HG02763 (cell line): ENCODE measurements around the gene KRT4.

Experiments
- ATAC-seq: cut with Tn5 transposase; IDR thresholded peaks from one replicate; pipeline ENCODE4 v1.9.1; 2021; ENCODE audit warnings: mild to moderate bottlenecking, moderate library complexity; ENCODE audit not compliant: unreplicated experiment

KRT4 gene

GRCh38 chr12:52794479-52795331 is 19.2 kb downstream of the KRT4 start:
- ATAC-seq, result no peak

- ATAC-seq, result no peak
These were observed 21.5 kb downstream of the KRT4 start for GRCh38 chr12:52792185-52793029.

- no peak for ATAC-seq
These were observed 22.4 kb downstream of the KRT4 start for GRCh38 chr12:52791271-52792184.

GRCh38 chr12:52790427-52791270 is 23.3 kb downstream of the KRT4 start:
- ATAC-seq, result no peak

- ATAC-seq, result no peak
These were observed 24.1 kb downstream of the KRT4 start for GRCh38 chr12:52789637-52790426.

GRCh38 chr12:52788876-52789636 is 24.9 kb downstream of the KRT4 start:
- no peak for ATAC-seq

- ATAC-seq, result no peak
These were observed 25.6 kb downstream of the KRT4 start for GRCh38 chr12:52788192-52788875.

- ATAC-seq, result no peak
These were observed 26.4 kb downstream of the KRT4 start for GRCh38 chr12:52787324-52788191.

GRCh38 chr12:52784909-52785308 is 29.0 kb downstream of the KRT4 start:
- no peak for ATAC-seq

GRCh38 chr12:52783563-52784316 is 30.2 kb downstream of the KRT4 start:
- ATAC-seq, result no peak

GRCh38 chr12:52782502-52782901 is 31.4 kb downstream of the KRT4 start:
- no peak for ATAC-seq

GRCh38 chr12:52781399-52782082 is 32.4 kb downstream of the KRT4 start:
- no peak for ATAC-seq

- ATAC-seq, result no peak
These were observed 34.0 kb downstream of the KRT4 start for GRCh38 chr12:52779914-52780313.

- ATAC-seq, result no peak
These were observed 35.1 kb downstream of the KRT4 start for GRCh38 chr12:52778833-52779232.

GRCh38 chr12:52777566-52777965 is 36.4 kb downstream of the KRT4 start:
- ATAC-seq, result no peak
